Smooth muscle cell (in vitro differentiated cells): Measurements from ENCODE around the gene TJP1. TPM values are rescaled to one million over a fixed set of nuclear protein-coding genes. Genes with fewer than 3 reads are reported as not detected.

Experiments
- DNase-seq: peaks from one replicate; lab custom pipeline; 2025; ENCODE audit not compliant: unreplicated experiment; lab: John Stamatoyannopoulos, UW
- H2AFZ ChIP-seq: fragments of 200-600 bp; sonication (generic); 2 replicates; pipeline ENCODE4 v1.6.0; 2016; ENCODE audit warnings: antibody characterized with exemption, low read depth, mild to moderate bottlenecking
- H3F3A ChIP-seq: fragments of 200-600 bp; sonication (generic); 2 replicates; pipeline ENCODE4 v1.6.0; 2017; ENCODE audit warnings: antibody characterized with exemption, low read depth
- H3K27ac ChIP-seq: fragments of 200-600 bp; sonication (generic); 2 replicates; pipeline ENCODE4 v1.5.1; 2016; ENCODE audit warnings: low read depth, mild to moderate bottlenecking
- H3K27me3 ChIP-seq: fragments of 200-600 bp; sonication (generic); 2 replicates; pipeline ENCODE4 v1.6.1; 2016; ENCODE audit warnings: low read depth, mild to moderate bottlenecking
- H3K36me3 ChIP-seq: fragments of 200-600 bp; sonication (generic); 2 replicates; pipeline ENCODE4 v1.5.1; 2016; ENCODE audit warnings: low read depth
- H3K4me1 ChIP-seq: fragments of 200-600 bp; sonication (generic); 2 replicates; pipeline ENCODE4 v1.5.1; 2016; ENCODE audit warnings: low read depth
- H3K4me2 ChIP-seq: fragments of 200-600 bp; sonication (generic); 2 replicates; pipeline ENCODE4 v1.6.0; 2016; ENCODE audit warnings: mild to moderate bottlenecking
- H3K4me3 ChIP-seq: fragments of 200-600 bp; sonication (generic); 2 replicates; pipeline ENCODE4 v1.5.1; 2016; ENCODE audit warnings: mild to moderate bottlenecking
- H3K79me2 ChIP-seq: fragments of 200-600 bp; sonication (generic); 2 replicates; pipeline ENCODE4 v1.6.0; 2016; ENCODE audit warnings: low read depth, mild to moderate bottlenecking
- H3K9ac ChIP-seq: fragments of 200-600 bp; sonication (generic); 2 replicates; pipeline ENCODE4 v1.6.0; 2016; ENCODE audit warnings: low read depth
- H3K9me3 ChIP-seq: fragments of 200-600 bp; sonication (generic); replicated peaks from 2 replicates; pipeline ENCODE4 v1.5.1; 2016; ENCODE audit warnings: low read depth
- H4K20me1 ChIP-seq: fragments of 200-600 bp; sonication (generic); 2 replicates; pipeline ENCODE4 v1.6.0; 2016; ENCODE audit warnings: low read depth
- WGBS: methylation state at CpG from one replicate; pipeline ENCODE4 v1.1.7; 2016; ENCODE audit warnings: low lambda C conversion rate; 5-methylcytosine and 5-hydroxymethylcytosine counted together
- polyA plus RNA-seq: library from polyadenylated mRNA; unstranded; fragments of >200 nt; fragmentation: Nextera tagmentation; extraction: Ambion mirVana; gene quantifications from 2 replicates; pipeline ENCODE4 v1.2.1, GENCODE V29; 2016
- total RNA-seq: library from RNA; depleted of rRNA; stranded (reverse); fragments of >200 nt; gene quantifications from 2 replicates; pipeline ENCODE4 v1.2.3, GENCODE V29; 2014
- TF ChIP-seq, protein P1 (sequence below): fragments of 200-600 bp; sonication (generic); IDR thresholded peaks from 2 replicates; pipeline ENCODE4 v1.5.1; 2017; ENCODE audit warnings: borderline replicate concordance, mild to moderate bottlenecking, antibody characterized with exemption; ENCODE audit not compliant: insufficient read depth, poor library complexity, severe bottlenecking

The TJP1 gene
- total and polyA plus RNA-seq, 2 experiments from 2014 or later: 28.4 to 73.1 TPM

DNA sequence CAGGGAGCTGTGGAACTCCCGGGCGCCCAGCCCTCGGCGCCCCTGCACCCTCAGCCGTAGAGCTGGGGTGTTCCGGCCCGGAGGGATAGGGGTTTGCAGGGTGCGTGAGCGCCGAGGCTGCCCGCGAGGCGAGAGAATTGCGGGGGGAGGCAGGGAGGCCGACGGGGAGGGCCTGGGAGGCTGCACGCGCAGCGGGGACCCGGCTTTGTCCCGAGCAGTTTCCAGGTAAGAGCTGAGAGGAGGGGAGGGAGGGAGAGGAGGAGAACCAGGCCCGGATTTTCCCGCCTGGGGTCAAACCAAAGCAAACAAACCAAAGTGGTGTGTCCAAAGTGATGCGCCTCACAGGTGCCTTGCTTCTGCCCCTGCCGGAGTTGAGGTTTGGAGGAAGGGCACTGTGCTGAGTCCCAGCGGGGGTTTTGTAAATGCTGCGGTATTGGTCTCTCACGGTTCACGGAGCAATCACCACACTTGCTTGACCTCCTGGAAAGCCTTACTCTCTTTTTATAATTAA, 146.4 kb downstream of the TJP1 start:
- no peaks in the 10 kb centered on the region for H3F3A ChIP-seq
- no peaks in the 10 kb centered on the region for H3K36me3 ChIP-seq
- no peaks in the 10 kb centered on the region for H3K27me3 ChIP-seq
- TF ChIP-seq, protein P1, sequence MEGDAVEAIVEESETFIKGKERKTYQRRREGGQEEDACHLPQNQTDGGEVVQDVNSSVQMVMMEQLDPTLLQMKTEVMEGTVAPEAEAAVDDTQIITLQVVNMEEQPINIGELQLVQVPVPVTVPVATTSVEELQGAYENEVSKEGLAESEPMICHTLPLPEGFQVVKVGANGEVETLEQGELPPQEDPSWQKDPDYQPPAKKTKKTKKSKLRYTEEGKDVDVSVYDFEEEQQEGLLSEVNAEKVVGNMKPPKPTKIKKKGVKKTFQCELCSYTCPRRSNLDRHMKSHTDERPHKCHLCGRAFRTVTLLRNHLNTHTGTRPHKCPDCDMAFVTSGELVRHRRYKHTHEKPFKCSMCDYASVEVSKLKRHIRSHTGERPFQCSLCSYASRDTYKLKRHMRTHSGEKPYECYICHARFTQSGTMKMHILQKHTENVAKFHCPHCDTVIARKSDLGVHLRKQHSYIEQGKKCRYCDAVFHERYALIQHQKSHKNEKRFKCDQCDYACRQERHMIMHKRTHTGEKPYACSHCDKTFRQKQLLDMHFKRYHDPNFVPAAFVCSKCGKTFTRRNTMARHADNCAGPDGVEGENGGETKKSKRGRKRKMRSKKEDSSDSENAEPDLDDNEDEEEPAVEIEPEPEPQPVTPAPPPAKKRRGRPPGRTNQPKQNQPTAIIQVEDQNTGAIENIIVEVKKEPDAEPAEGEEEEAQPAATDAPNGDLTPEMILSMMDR: no peak
- no peaks in the 10 kb centered on the region for H3K4me1 ChIP-seq
- peak overlapping the region; percentile 68 for H3K4me3 ChIP-seq
- WGBS: 18% methylated on average over 29 of the region's 29 CpGs
- H2AFZ ChIP-seq: peak overlapping the region; percentile 60
- no peaks in the 10 kb centered on the region for H3K9me3 ChIP-seq
- no peak overlapping the region for H3K9ac ChIP-seq
- H3K4me2 ChIP-seq: peak overlapping the region; percentile 95
- no peaks in the 10 kb centered on the region for H4K20me1 ChIP-seq
- no peak overlapping the region for H3K27ac ChIP-seq
- no peaks in the 10 kb centered on the region for H3K79me2 ChIP-seq
- DNase-seq: no peak

DNA sequence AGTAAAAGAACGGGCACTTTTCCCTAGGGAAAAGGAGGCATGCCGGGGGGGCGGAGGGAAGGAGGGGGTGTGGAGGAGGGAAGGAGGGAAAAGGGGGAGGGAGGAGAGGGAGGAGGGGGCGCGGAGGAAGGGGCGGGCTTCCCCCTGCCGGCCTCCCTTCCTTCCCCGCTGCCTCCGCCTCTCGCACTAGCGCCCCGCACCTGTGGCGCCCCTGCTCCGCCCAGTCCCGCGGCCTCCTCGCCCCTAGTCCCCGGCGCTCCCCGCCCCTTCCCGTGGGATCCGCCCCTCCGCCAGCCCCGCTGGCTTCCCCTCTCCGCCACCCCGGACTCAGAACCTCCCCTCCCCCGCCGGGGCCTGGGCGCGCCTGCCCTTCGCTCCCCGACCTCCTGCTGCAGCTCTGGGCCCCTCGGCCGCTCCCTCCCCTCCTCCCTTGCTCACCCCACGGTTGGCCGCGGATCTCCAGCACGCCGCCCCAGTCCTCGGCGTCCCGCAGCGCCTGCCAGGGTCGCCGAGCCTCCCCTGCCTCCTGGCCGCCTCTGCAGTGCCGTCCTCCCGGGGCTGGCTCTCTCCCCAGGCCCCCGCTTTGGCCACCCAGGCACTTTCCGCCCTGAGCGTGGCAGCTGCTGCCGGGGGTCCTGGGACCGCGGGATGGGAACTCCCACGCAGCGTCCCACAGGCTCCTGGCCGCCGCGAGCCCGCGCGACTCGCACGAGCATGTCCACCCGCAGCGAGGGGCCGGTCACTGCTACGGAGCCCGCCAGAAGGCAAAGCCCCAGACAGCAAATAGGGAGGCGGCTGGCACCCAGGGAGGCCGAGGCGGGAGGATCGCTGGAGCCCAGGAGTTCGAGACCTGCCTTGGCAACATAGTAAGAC, 147.4 kb downstream of the TJP1 start:
- H3K4me1 ChIP-seq: no peaks in the 10 kb centered on the region
- no peaks in the 10 kb centered on the region for H3F3A ChIP-seq
- TF ChIP-seq, protein P1: no peak
- H3K4me2 ChIP-seq: peak overlapping the region; percentile 95
- H3K9me3 ChIP-seq: no peaks in the 10 kb centered on the region
- H3K27me3 ChIP-seq: no peaks in the 10 kb centered on the region
- WGBS: 2% methylated on average over 30 of the region's 74 CpGs
- H4K20me1 ChIP-seq: no peaks in the 10 kb centered on the region
- H3K27ac ChIP-seq: no peak overlapping the region
- H3K4me3 ChIP-seq: peak overlapping the region; percentile 68
- H2AFZ ChIP-seq: peak overlapping the region; percentile 77
- no peaks in the 10 kb centered on the region for H3K79me2 ChIP-seq
- H3K9ac ChIP-seq: peak overlapping the region; percentile 35
- no peaks in the 10 kb centered on the region for H3K36me3 ChIP-seq
- peak; percentile 29 for DNase-seq

DNA sequence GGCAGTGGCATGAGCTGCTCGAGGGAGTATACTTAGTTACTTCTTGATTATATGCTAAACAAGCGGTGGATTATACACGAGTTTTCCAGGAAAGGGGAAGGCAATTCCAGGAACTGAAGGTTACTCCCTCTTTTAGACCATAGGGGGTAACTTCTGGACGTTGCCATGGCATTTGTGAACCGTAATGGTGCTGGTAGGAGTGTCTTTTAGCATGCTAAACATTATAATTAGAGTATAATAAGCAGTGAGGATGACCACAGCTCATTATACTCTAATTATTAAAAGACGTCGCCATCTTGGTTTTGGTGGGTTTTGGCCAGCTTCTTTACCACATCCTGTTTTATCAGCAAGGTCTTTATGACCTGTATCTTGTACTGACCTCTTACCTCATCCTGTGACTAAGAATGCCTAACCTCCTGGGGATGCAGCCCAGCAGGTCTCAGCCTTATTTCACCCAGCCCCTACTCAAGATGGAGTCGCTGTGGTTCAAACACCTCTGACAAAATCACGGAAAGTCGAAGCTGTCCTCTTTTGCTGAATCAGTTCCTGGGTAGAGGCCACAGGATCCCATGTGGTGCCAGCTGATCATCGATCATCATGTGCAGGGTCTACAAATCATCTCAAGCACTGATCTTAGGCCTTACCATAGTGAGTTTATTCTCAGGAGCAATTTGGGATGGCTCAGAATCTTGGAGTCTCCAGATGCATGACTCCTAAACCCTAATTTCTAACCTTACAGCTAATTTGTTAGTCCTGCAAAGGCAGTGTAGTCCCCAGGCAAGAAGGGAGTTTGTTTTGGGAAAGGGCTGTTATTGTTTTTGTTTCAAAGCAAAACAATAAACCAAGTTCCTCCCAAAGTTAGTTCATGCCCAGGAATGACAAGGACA, 149.1 kb downstream of the TJP1 start:
- Histone ChIP-seq H3K9ac (no peak overlapping the region), H3K4me1 (no peaks in the 10 kb centered on the region), H3K36me3 (no peaks in the 10 kb centered on the region), H3K27me3 (no peaks in the 10 kb centered on the region), H3K4me2 (no peak overlapping the region), H3K79me2 (no peaks in the 10 kb centered on the region), H2AFZ (no peak overlapping the region), H3K9me3 (no peaks in the 10 kb centered on the region), H3F3A (no peaks in the 10 kb centered on the region), H3K4me3 (no peak overlapping the region), H4K20me1 (no peaks in the 10 kb centered on the region), H3K27ac (no peak overlapping the region)
- no peak for DNase-seq
- WGBS: 92% methylated on average over 11 of the region's 11 CpGs
- TF ChIP-seq, protein P1: no peak
